K562 (cell line): ENCODE data around the gene ARHGEF3. TPM values are rescaled to one million over a fixed set of nuclear protein-coding genes. Genes with fewer than 3 reads are reported as not detected.

Source experiments
- ATF4 ChIP-seq: fragments of 450-650 bp; formaldehyde crosslinking; IDR thresholded peaks from 2 replicates; pipeline ENCODE4 v1.4.0; 2022; ENCODE audit warnings: mild to moderate bottlenecking, moderate library complexity
- GATA2 ChIP-seq: sonication (generic); formaldehyde crosslinking; IDR thresholded peaks from 2 replicates; pipeline ENCODE4 v1.4.0; 2020; ENCODE audit warnings: mild to moderate bottlenecking, missing genetic modification reagents
- HES1 ChIP-seq: fragments of 450-650 bp; IDR thresholded peaks from 2 replicates; pipeline ENCODE4 v1.6.1; 2016; ENCODE audit warnings: low read depth, mild to moderate bottlenecking, moderate library complexity
- NCOA2 ChIP-seq, 2 experiments: fragments of 450-650 bp; IDR thresholded peaks; 2 replicates each; pipeline ENCODE4 v1.6.1; 2018; ENCODE audit warnings: mild to moderate bottlenecking in 2 of 2, moderate library complexity in 1 of 2; ENCODE audit not compliant: partially characterized antibody in 2 of 2
- POLR2H ChIP-seq: IDR thresholded peaks from 2 replicates; pipeline ENCODE4 v1.6.1; 2016; ENCODE audit warnings: missing genetic modification characterization, low read depth, mild to moderate bottlenecking, control low read depth, missing compliant biosample characterization, moderate library complexity
- POLR3A ChIP-seq: IDR thresholded peaks from 2 replicates; pipeline ENCODE4 v1.6.1; 2011; ENCODE audit warnings: borderline replicate concordance, mild to moderate bottlenecking, moderate library complexity; ENCODE audit not compliant: insufficient read length, insufficient read depth; ENCODE audit errors: extremely low read depth
- RBM39 ChIP-seq: fragments of 200-400 bp; formaldehyde crosslinking; optimal IDR thresholded peaks from 2 replicates; pipeline ENCODE3; 2018; ENCODE audit warnings: low read depth, low read length
- SIN3A ChIP-seq, 2 experiments: fragments of 150-350 bp in 1 of 2; IDR thresholded peaks; 2 replicates each; pipeline ENCODE4 v1.6.1; 2011 to 2016; ENCODE audit warnings: borderline replicate concordance in 2 of 2, low read depth in 2 of 2, low read length in 2 of 2, mild to moderate bottlenecking in 2 of 2, moderate library complexity in 2 of 2; ENCODE audit not compliant: control insufficient read depth in 1 of 2
- SRSF3 ChIP-seq: fragments of 200-400 bp; formaldehyde crosslinking; IDR thresholded peaks from 2 replicates; pipeline ENCODE4 v1.6.1; 2016; ENCODE audit warnings: mild to moderate bottlenecking, low read length, moderate library complexity; ENCODE audit not compliant: insufficient read depth
- TFAM ChIP-seq: fragments of 250-450 bp; sonication (Bioruptor Pico); conservative IDR thresholded peaks from 2 replicates; pipeline ENCODE4 v1.5.0; 2021; ENCODE audit warnings: mild to moderate bottlenecking, moderate library complexity
- THRB ChIP-seq: fragments of 450-650 bp; formaldehyde crosslinking; conservative IDR thresholded peaks from 2 replicates; pipeline ENCODE4 v1.4.0; 2022; ENCODE audit warnings: mild to moderate bottlenecking, missing genetic modification characterization
- TRIM28 ChIP-seq: fragments of 450-650 bp; IDR thresholded peaks from 2 replicates; pipeline ENCODE4 v1.6.1; 2017
- ZBTB34 ChIP-seq: fragments of 250-450 bp; sonication (Bioruptor Pico); IDR thresholded peaks from 2 replicates; pipeline ENCODE4 v1.8.0; 2021; ENCODE audit warnings: mild to moderate bottlenecking, moderate library complexity
- ZBTB49 ChIP-seq: sonication (generic); formaldehyde crosslinking; IDR thresholded peaks from 2 replicates; pipeline ENCODE4 v1.8.0; 2022; ENCODE audit warnings: missing genetic modification reagents, mild to moderate bottlenecking, borderline replicate concordance
- ZBTB7A ChIP-seq: IDR thresholded peaks from 2 replicates; pipeline ENCODE4 v1.6.1; 2011; ENCODE audit warnings: low read depth, mild to moderate bottlenecking, low read length, moderate library complexity, borderline replicate concordance; ENCODE audit not compliant: control insufficient read depth
- ZNF174 ChIP-seq: fragments of 250-450 bp; sonication (Bioruptor Pico); IDR thresholded peaks from 2 replicates; pipeline ENCODE4 v1.4.0; 2020; ENCODE audit warnings: mild to moderate bottlenecking
- ZNF398 ChIP-seq: fragments of 250-450 bp; sonication (Bioruptor Pico); IDR thresholded peaks from 2 replicates; pipeline ENCODE4 v1.8.0; 2021; ENCODE audit warnings: moderate library complexity, mild to moderate bottlenecking, inconsistent platforms
- ZZZ3 ChIP-seq: fragments of 450-650 bp; IDR thresholded peaks from 2 replicates; pipeline ENCODE4 v1.6.1; 2016; ENCODE audit warnings: antibody characterized with exemption, mild to moderate bottlenecking, moderate library complexity
- polyA plus RNA-seq, 8 experiments: library from polyadenylated mRNA; depleted of rRNA in 4 of 8; stranded (reverse) in 5 of 8; unstranded in 3 of 8; fragments of >200 nt; fragmentation: Nextera tagmentation in 2 of 8; fragmentation: Illumina TruSeq in 1 of 8; extraction: Ambion mirVana in 2 of 8; extraction: Trizol in 1 of 8; gene quantifications; 2 replicates each; pipeline versions ENCODE4 v1.2.1 to v1.2.3, GENCODE V29; 2011 to 2014; ENCODE audit warnings: inconsistent platforms in 1 of 8, missing spikeins in 1 of 8
- total RNA-seq, 7 experiments: library from RNA; depleted of rRNA in 6 of 7; stranded (reverse); fragments of >200 nt in 6 of 7; fragmentation: Illumina TruSeq in 2 of 7; extraction: Trizol in 2 of 7; gene quantifications; 2 replicates each; pipeline versions ENCODE4 v1.2.1 to v1.2.3, GENCODE V29; 2011 to 2021; ENCODE audit warnings: low replicate concordance in 1 of 7

The ARHGEF3 gene
- total and polyA plus RNA-seq, 9 of the 15 experiments (the other 6 are each of a cell fraction or from before 2014, with no cell fraction given), result 0.77 to 2.7 (median 1.4) TPM

GRCh38 chr3:56683122-56683817, 118.5 kb downstream of the ARHGEF3 start, which contains the start of gene TASOR (continued):
- TF ChIP-seq ZNF398 (CRISPR knock-in tag), result no peak
- no peak for TF ChIP-seq ZBTB34 (CRISPR knock-in tag)
- TF ChIP-seq ZBTB49, result no peak
- TF ChIP-seq GATA2 (CRISPR knock-in tag), result no peak
- no peak for TF ChIP-seq RBM39
- TF ChIP-seq HES1, result no peak
- TF ChIP-seq SRSF3, result no peak
- no peak for TF ChIP-seq SIN3A (IDR thresholded peaks at IDR 0.05; ENCODE audit: borderline replicate concordance in 2 of 2, control insufficient read depth in 1 of 2, low read depth in 2 of 2, low read length in 2 of 2)
- no peak for TF ChIP-seq TRIM28
- TF ChIP-seq ZNF174, result no peak
- TF ChIP-seq ZBTB7A, result peak; percentile 60; the same call in 1 of the 2 replicates
- TF ChIP-seq POLR2H (tag), result 0 out of 2 replicates have a peak, but pooled peaks have one; percentile 63
- no peak for TF ChIP-seq ATF4 (CRISPR knock-in tag)
- no peak for TF ChIP-seq POLR3A
- no peak for TF ChIP-seq ZZZ3
- no peak for TF ChIP-seq THRB (CRISPR knock-in tag)
- no peak for TF ChIP-seq TFAM (CRISPR knock-in tag)
- no peak for TF ChIP-seq NCOA2 (IDR thresholded peaks at IDR 0.05; ENCODE audit: partially characterized antibody in 2 of 2)
